ENCODE data around the gene CAPZA2.

The CAPZA2 gene

GRCh38 chr7:116832692-116833091, 29.7 kb upstream of the CAPZA2 start:
- Histone ChIP-seq H3K9me3 (ENCODE audit: control insufficient read depth in 1 of 2, low read length in 2 of 2) (no peaks in the 10 kb centered on the region), H3K27me3 (ENCODE audit: control insufficient read depth in 1 of 2, insufficient read depth in 2 of 2, low read length in 2 of 2) (no peaks in the 10 kb centered on the region), H3K27ac (ENCODE audit: low read depth, low read length) (no peak overlapping the region), H3K36me3 (ENCODE audit: control insufficient read depth in 1 of 2, insufficient read depth in 2 of 2, low read length in 2 of 2) (no peaks in the 10 kb centered on the region), H3K4me3 (ENCODE audit: low read depth in 1 of 2, low read length in 2 of 2) (no peak overlapping the region), H3K9ac (ENCODE audit: low read depth in 1 of 2, low read length in 2 of 2) (no peak overlapping the region), H3K4me1 (ENCODE audit: control insufficient read depth in 1 of 2, insufficient read depth in 2 of 2, low read length in 2 of 2) (peaks cover 0 to 8% of the 10 kb centered on the region in 2 donors)

DNA sequence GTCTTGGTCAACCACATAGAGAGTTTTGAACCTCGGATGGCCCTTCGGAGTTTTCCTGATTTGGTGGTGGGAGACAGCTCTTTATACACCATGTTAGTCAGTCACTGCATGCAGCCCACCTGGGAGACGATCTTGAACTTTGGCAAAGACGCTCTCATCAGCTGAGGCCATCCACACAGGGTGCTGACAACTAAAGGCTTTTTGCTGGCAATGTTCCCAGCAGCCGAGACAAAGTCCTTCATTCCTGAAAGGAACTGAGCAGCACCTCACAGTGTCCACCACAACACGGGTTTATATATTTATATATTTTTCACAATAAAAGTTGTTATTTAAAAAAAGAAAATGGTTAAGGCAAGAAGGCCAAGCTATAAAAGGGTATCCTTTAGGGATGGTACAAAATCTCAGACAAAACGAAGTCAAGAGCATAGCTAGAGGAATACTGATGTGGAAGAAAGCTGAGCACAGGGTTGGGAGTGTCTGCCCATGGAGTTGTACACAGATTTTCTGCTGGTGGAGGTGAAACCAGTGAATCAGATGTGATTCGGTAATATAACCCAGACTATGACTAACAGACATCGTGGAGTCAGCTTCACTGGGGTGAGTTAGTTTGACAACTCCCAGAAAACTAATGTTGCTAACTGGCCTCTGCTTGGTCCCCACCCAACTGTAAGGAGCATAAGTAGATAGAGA, 27.4 kb upstream of the CAPZA2 start:
- Histone ChIP-seq H3K36me3 (ENCODE audit: control insufficient read depth in 1 of 2, insufficient read depth in 2 of 2, low read length in 2 of 2) (no peaks in the 10 kb centered on the region), H3K27ac (ENCODE audit: low read depth, low read length) (no peak overlapping the region), H3K4me3 (ENCODE audit: low read depth in 1 of 2, low read length in 2 of 2) (no peak overlapping the region), H3K9me3 (ENCODE audit: control insufficient read depth in 1 of 2, low read length in 2 of 2) (no peaks in the 10 kb centered on the region), H3K4me1 (ENCODE audit: control insufficient read depth in 1 of 2, insufficient read depth in 2 of 2, low read length in 2 of 2) (no peaks in the 10 kb centered on the region), H3K27me3 (ENCODE audit: control insufficient read depth in 1 of 2, insufficient read depth in 2 of 2, low read length in 2 of 2) (no peaks in the 10 kb centered on the region), H3K9ac (ENCODE audit: low read depth in 1 of 2, low read length in 2 of 2) (no peak overlapping the region)

DNA sequence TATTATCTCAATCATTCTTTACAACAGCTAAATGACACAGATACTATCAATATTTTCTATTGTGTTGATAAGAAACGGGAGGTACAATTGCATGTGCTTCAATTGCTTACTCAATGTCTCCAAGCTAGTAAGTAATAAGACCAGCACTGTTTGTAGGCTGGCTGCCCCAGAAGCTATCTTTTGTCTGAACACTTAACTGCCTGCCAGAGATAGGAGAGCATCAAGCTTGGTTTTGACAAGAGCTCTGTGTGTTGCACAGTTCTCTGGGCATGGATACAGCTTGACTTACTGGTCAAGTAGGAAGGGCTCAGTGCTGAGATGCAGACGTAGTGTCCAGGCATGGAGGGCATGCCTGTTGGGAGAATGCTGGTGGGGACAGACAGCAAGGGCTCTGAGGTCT, 26.3 kb upstream of the CAPZA2 start:
- no peak overlapping the region for H3K27ac ChIP-seq (ENCODE audit: low read depth, low read length)
- no peaks in the 10 kb centered on the region for H3K27me3 ChIP-seq (ENCODE audit: control insufficient read depth in 1 of 2, insufficient read depth in 2 of 2, low read length in 2 of 2)
- no peaks in the 10 kb centered on the region for H3K4me1 ChIP-seq (ENCODE audit: control insufficient read depth in 1 of 2, insufficient read depth in 2 of 2, low read length in 2 of 2)
- H3K9me3 ChIP-seq (ENCODE audit: control insufficient read depth in 1 of 2, low read length in 2 of 2): no peaks in the 10 kb centered on the region
- no peak overlapping the region for H3K4me3 ChIP-seq (ENCODE audit: low read depth in 1 of 2, low read length in 2 of 2)
- H3K36me3 ChIP-seq (ENCODE audit: control insufficient read depth in 1 of 2, insufficient read depth in 2 of 2, low read length in 2 of 2): no peaks in the 10 kb centered on the region
- no peak overlapping the region for H3K9ac ChIP-seq (ENCODE audit: low read depth in 1 of 2, low read length in 2 of 2)

DNA sequence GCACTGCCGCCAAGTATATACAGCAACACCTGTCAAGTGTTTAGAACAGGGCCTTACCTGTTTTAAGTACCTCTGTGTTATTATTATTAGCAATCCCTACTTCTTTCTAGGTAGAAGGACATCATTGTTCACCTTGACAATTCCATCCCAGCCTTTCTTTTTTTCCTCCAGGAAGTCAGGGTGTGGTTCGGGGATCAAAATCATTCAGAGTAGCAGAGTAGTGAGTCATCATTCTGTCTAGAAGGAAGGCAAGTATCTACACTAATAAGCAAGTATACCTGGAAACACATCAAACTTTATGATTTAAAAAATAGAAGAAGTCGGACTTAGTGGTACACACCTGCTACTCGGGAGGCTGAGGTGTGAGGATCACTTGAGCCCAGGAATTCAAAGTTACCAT, 25.5 kb upstream of the CAPZA2 start:
- no peaks in the 10 kb centered on the region for H3K9me3 ChIP-seq (ENCODE audit: control insufficient read depth in 1 of 2, low read length in 2 of 2)
- H3K9ac ChIP-seq (ENCODE audit: low read depth in 1 of 2, low read length in 2 of 2): no peak overlapping the region
- no peaks in the 10 kb centered on the region for H3K36me3 ChIP-seq (ENCODE audit: control insufficient read depth in 1 of 2, insufficient read depth in 2 of 2, low read length in 2 of 2)
- no peaks in the 10 kb centered on the region for H3K27me3 ChIP-seq (ENCODE audit: control insufficient read depth in 1 of 2, insufficient read depth in 2 of 2, low read length in 2 of 2)
- no peaks in the 10 kb centered on the region for H3K4me1 ChIP-seq (ENCODE audit: control insufficient read depth in 1 of 2, insufficient read depth in 2 of 2, low read length in 2 of 2)
- H3K27ac ChIP-seq (ENCODE audit: low read depth, low read length): no peak overlapping the region
- H3K4me3 ChIP-seq (ENCODE audit: low read depth in 1 of 2, low read length in 2 of 2): no peak overlapping the region

GRCh38 chr7:116837586-116837985, 24.8 kb upstream of the CAPZA2 start:
- no peaks in the 10 kb centered on the region for H3K27me3 ChIP-seq (ENCODE audit: control insufficient read depth in 1 of 2, insufficient read depth in 2 of 2, low read length in 2 of 2)
- H3K9ac ChIP-seq (ENCODE audit: low read depth in 1 of 2, low read length in 2 of 2): no peak overlapping the region
- no peak overlapping the region for H3K4me3 ChIP-seq (ENCODE audit: low read depth in 1 of 2, low read length in 2 of 2)
- no peak overlapping the region for H3K27ac ChIP-seq (ENCODE audit: low read depth, low read length)
- no peaks in the 10 kb centered on the region for H3K9me3 ChIP-seq (ENCODE audit: control insufficient read depth in 1 of 2, low read length in 2 of 2)
- H3K36me3 ChIP-seq (ENCODE audit: control insufficient read depth in 1 of 2, insufficient read depth in 2 of 2, low read length in 2 of 2): no peaks in the 10 kb centered on the region
- H3K4me1 ChIP-seq (ENCODE audit: control insufficient read depth in 1 of 2, insufficient read depth in 2 of 2, low read length in 2 of 2): no peaks in the 10 kb centered on the region

DNA sequence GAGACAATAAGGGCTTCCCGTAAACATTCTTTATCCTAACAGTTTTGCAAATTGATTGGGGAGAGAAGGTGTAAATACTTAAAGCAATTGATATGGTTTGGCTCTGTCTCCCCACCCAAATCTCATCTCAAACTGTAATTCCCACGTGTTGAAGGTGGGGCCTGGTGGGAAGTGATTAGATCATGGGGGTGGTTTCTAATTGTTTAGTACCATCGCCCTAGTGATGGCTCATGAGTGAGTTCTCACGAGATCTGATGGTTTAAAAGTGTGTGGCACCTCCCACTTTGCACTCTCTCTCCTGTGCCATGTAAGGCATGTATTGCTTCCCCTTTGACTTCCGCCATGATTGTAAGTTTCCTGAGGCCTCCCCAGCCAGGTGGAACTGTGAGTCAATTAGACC, 22.1 kb upstream of the CAPZA2 start:
- H3K4me1 ChIP-seq (ENCODE audit: control insufficient read depth in 1 of 2, insufficient read depth in 2 of 2, low read length in 2 of 2): no peaks in the 10 kb centered on the region
- no peaks in the 10 kb centered on the region for H3K27me3 ChIP-seq (ENCODE audit: control insufficient read depth in 1 of 2, insufficient read depth in 2 of 2, low read length in 2 of 2)
- H3K36me3 ChIP-seq (ENCODE audit: control insufficient read depth in 1 of 2, insufficient read depth in 2 of 2, low read length in 2 of 2): no peaks in the 10 kb centered on the region
- H3K27ac ChIP-seq (ENCODE audit: low read depth, low read length): no peak overlapping the region
- H3K4me3 ChIP-seq (ENCODE audit: low read depth in 1 of 2, low read length in 2 of 2): no peak overlapping the region
- H3K9me3 ChIP-seq (ENCODE audit: control insufficient read depth in 1 of 2, low read length in 2 of 2): no peaks in the 10 kb centered on the region
- no peak overlapping the region for H3K9ac ChIP-seq (ENCODE audit: low read depth in 1 of 2, low read length in 2 of 2)

- Histone ChIP-seq H3K27me3 (ENCODE audit: control insufficient read depth in 1 of 2, insufficient read depth in 2 of 2, low read length in 2 of 2) (no peaks in the 10 kb centered on the region), H3K4me1 (ENCODE audit: control insufficient read depth in 1 of 2, insufficient read depth in 2 of 2, low read length in 2 of 2) (no peaks in the 10 kb centered on the region), H3K4me3 (ENCODE audit: low read depth in 1 of 2, low read length in 2 of 2) (no peak overlapping the region), H3K36me3 (ENCODE audit: control insufficient read depth in 1 of 2, insufficient read depth in 2 of 2, low read length in 2 of 2) (no peaks in the 10 kb centered on the region), H3K9me3 (ENCODE audit: control insufficient read depth in 1 of 2, low read length in 2 of 2) (no peaks in the 10 kb centered on the region), H3K9ac (ENCODE audit: low read depth in 1 of 2, low read length in 2 of 2) (no peak overlapping the region), H3K27ac (ENCODE audit: low read depth, low read length) (no peak overlapping the region)
These were observed 20.0 kb upstream of the CAPZA2 start for GRCh38 chr7:116842371-116842770.

DNA sequence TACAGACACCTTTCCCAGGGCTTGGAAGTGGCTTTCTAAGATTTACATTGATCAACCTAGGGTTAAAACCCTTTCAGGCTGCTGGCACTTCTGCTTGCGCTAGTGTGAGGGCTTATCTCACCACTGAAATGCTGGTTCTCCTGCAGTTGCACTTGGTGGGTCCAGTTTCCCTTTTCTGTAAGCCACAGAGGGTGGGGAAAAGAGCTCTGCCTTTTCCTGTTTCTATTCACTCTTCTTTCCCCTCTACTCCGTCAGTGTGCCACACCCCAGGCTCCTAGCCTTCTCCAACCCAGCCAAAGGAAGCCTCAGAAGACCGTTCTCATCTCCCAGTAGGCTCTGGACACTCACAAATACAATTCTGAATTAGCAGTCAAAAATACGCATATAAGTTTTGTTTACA, 19.0 kb upstream of the CAPZA2 start:
- H3K4me3 ChIP-seq (ENCODE audit: low read depth in 1 of 2, low read length in 2 of 2): no peak overlapping the region
- no peaks in the 10 kb centered on the region for H3K27me3 ChIP-seq (ENCODE audit: control insufficient read depth in 1 of 2, insufficient read depth in 2 of 2, low read length in 2 of 2)
- H3K9ac ChIP-seq (ENCODE audit: low read depth in 1 of 2, low read length in 2 of 2): no peak overlapping the region
- H3K9me3 ChIP-seq (ENCODE audit: control insufficient read depth in 1 of 2, low read length in 2 of 2): no peaks in the 10 kb centered on the region
- H3K4me1 ChIP-seq (ENCODE audit: control insufficient read depth in 1 of 2, insufficient read depth in 2 of 2, low read length in 2 of 2): no peaks in the 10 kb centered on the region
- no peak overlapping the region for H3K27ac ChIP-seq (ENCODE audit: low read depth, low read length)
- no peaks in the 10 kb centered on the region for H3K36me3 ChIP-seq (ENCODE audit: control insufficient read depth in 1 of 2, insufficient read depth in 2 of 2, low read length in 2 of 2)

GRCh38 chr7:116851175-116851574, 11.2 kb upstream of the CAPZA2 start:
- Histone ChIP-seq H3K36me3 (ENCODE audit: control insufficient read depth in 1 of 2, insufficient read depth in 2 of 2, low read length in 2 of 2) (no peaks in the 10 kb centered on the region), H3K27ac (ENCODE audit: low read depth, low read length) (no peak overlapping the region), H3K4me3 (ENCODE audit: low read depth in 1 of 2, low read length in 2 of 2) (no peak overlapping the region), H3K4me1 (ENCODE audit: control insufficient read depth in 1 of 2, insufficient read depth in 2 of 2, low read length in 2 of 2) (no peaks in the 10 kb centered on the region), H3K9ac (ENCODE audit: low read depth in 1 of 2, low read length in 2 of 2) (no peak overlapping the region), H3K27me3 (ENCODE audit: control insufficient read depth in 1 of 2, insufficient read depth in 2 of 2, low read length in 2 of 2) (no peaks in the 10 kb centered on the region), H3K9me3 (ENCODE audit: control insufficient read depth in 1 of 2, low read length in 2 of 2) (no peaks in the 10 kb centered on the region)

DNA sequence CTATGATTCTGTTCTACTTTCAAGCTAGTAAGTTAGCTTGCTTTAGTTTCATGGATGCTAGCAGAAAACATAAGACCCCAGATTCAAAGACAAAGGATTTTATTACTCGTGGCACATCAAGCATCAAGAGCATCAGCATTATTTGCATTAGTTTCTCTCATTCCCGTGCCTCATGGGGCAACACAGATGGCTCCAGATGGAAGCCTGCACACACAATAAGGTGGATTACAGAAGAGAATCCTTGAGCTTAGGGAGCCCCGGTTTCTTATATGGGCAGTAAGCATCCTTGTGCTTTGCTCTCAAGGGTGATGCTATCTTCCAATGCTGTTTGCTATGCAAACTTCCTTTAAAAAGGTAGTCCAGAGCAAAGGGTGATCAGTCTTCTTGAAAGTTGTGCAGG, 10.7 kb upstream of the CAPZA2 start:
- Histone ChIP-seq H3K27me3 (ENCODE audit: control insufficient read depth in 1 of 2, insufficient read depth in 2 of 2, low read length in 2 of 2) (no peaks in the 10 kb centered on the region), H3K27ac (ENCODE audit: low read depth, low read length) (no peak overlapping the region), H3K9me3 (ENCODE audit: control insufficient read depth in 1 of 2, low read length in 2 of 2) (no peaks in the 10 kb centered on the region), H3K36me3 (ENCODE audit: control insufficient read depth in 1 of 2, insufficient read depth in 2 of 2, low read length in 2 of 2) (no peaks in the 10 kb centered on the region), H3K9ac (ENCODE audit: low read depth in 1 of 2, low read length in 2 of 2) (no peak overlapping the region), H3K4me3 (ENCODE audit: low read depth in 1 of 2, low read length in 2 of 2) (no peak overlapping the region), H3K4me1 (ENCODE audit: control insufficient read depth in 1 of 2, insufficient read depth in 2 of 2, low read length in 2 of 2) (no peaks in the 10 kb centered on the region)

- Histone ChIP-seq H3K27me3 (ENCODE audit: control insufficient read depth in 1 of 2, insufficient read depth in 2 of 2, low read length in 2 of 2) (no peaks in the 10 kb centered on the region), H3K27ac (ENCODE audit: low read depth, low read length) (no peak overlapping the region), H3K36me3 (ENCODE audit: control insufficient read depth in 1 of 2, insufficient read depth in 2 of 2, low read length in 2 of 2) (no peaks in the 10 kb centered on the region), H3K9ac (ENCODE audit: low read depth in 1 of 2, low read length in 2 of 2) (no peak overlapping the region), H3K4me3 (ENCODE audit: low read depth in 1 of 2, low read length in 2 of 2) (no peak overlapping the region), H3K9me3 (ENCODE audit: control insufficient read depth in 1 of 2, low read length in 2 of 2) (no peaks in the 10 kb centered on the region), H3K4me1 (ENCODE audit: control insufficient read depth in 1 of 2, insufficient read depth in 2 of 2, low read length in 2 of 2) (no peaks in the 10 kb centered on the region)
These were observed 8.3 kb upstream of the CAPZA2 start for GRCh38 chr7:116854132-116854531.
